GM12864 (cell line): ENCODE data around the gene SMAD5.
A peak's percentile ranks its signal among the peaks of the same experiment; 100 is the strongest.

Source experiments
- DNase-seq: peaks from one replicate; pipeline ENCODE4 v3.0.0-alpha.2; 2011; ENCODE audit warnings: low read depth
- H3K4me3 ChIP-seq: 2 replicates; pipeline ENCODE4 v1.5.1; 2011; ENCODE audit warnings: mild to moderate bottlenecking, low read depth, low read length, control low read depth
- CTCF ChIP-seq: IDR thresholded peaks from 2 replicates; pipeline ENCODE4 v1.5.1; 2011; ENCODE audit warnings: low read depth, mild to moderate bottlenecking, moderate library complexity, low read length, control low read depth, inconsistent platforms; ENCODE audit errors: missing control alignments

SMAD5 gene

DNA sequence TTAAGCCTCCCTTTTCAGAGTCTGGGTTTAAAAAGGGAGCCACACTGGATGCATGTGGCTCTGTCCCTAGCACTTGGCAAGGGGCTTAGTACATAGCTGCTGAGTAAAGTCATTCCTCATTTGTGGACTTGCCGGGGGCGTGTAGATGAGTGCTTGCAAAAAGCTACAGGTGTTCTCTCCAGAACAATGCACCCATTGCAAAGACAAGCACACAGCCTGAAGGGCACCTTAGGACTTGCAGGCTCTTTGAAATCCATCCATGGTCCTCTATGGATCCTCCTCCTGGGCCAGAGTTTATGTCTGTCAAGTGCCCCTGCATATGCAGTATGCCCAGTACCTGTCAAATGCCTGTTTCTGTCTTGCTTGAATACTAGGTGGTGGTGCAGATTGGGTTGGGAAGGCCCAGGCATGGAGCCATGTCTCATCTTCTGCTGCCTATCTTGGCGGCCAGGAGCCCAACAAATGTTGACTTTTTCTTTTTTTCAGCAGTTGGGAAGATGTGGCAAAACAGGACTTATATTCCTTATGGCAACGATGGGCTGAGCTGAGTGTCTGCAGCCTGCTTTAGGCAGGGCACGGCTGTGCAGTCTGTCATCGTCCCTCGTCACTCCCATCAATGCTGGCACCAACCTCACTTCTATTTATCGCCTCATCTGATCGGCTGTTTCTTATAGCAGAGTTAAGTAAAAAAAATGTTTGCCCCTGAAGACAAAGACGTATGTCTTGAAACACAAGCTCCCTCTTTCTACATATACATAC is 78.8 kb downstream of the SMAD5 start:
- H3K4me3 ChIP-seq: no peak overlapping the region
- DNase-seq: no peak
- no peak for TF ChIP-seq CTCF

DNA sequence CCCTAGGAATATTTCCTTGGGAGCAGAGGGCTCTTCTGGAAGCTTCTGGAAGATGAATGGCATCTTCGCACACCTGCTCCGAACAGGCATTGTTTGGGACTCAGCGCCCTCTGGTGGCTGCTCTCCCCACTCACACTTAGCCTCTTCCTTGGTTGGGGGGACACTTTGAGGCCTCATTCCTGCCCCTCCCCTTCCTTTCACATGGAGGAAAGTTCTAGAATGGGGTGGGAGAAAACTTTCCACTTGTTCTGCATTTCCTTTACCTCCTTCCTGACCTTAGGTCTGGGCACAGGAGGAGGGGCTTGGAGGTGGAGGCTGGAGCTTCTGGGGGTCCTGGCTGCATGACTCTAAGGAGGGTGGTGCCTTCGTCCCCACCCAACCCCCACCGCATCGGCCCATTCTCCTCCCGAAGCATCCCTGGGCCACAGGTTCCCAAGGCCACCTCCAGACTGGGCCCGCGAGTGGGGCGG is 79.6 kb downstream of the SMAD5 start:
- peak; percentile 18 for DNase-seq
- TF ChIP-seq CTCF: peak; percentile 97
- H3K4me3 ChIP-seq: no peak overlapping the region

- TF ChIP-seq CTCF: no peak
- no peak overlapping the region for H3K4me3 ChIP-seq
- no peak for DNase-seq
Observed at GRCh38 chr5:136213919-136214493, 81.4 kb downstream of the SMAD5 start.

DNA sequence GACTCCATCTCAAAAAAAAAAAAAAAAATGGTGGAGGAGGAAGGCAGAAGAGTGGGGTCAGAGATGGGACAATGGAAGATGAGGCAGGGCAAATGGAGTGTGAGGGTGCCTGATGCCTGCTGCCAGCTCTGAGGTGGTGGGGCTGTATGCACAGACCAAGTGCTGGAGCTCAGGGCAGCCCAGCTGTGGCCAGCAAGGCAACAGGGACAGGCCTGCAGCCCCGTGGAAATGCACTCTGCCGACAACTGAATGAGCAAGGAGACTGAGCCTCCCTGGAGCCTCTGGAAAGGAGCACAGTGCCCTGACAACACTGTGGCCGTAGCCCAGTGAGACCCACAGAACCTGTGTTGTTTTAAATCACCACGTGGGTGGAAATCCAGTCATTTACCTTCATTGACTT is 83.2 kb downstream of the SMAD5 start:
- DNase-seq: no peak
- H3K4me3 ChIP-seq: no peak overlapping the region
- TF ChIP-seq CTCF: no peak

DNA sequence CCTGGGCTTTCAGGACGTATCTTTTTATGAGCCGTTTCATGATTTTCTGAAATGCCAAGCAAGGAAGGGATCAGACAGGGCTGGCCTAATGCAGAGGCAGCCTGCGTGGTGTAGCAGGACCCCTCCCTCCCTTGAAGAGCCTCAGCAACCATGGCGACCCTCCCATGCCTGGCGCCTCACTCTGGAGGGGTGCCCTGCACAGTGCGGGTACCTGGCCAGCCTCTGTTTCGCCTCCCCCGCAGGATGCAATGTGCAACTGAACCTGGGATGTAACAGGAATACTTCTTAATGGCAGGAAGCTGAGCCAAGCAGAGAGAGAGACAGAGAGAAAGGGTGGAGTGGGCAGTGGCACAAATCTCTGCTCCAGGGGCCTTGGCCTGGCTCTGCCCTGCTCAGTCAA is 83.6 kb downstream of the SMAD5 start:
- no peak for TF ChIP-seq CTCF
- DNase-seq: no peak
- no peak overlapping the region for H3K4me3 ChIP-seq

DNA sequence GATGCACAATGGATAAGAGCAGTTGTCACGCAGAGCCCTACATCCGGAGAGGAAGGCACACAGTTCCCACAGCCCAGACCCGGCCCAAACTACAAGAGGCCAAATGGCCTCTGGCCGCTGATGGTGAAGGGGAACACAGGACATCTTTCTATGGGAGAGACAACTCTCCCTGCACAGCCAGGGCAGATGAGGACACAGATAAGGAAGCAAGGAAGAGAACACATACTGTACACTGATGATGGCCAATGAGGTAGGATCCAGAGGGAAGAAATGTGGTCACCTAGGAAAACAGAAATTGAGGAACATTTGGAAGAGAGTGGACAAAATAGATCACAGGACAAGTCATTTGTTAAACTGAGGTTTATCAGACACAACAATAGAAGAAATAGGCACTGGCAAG is 88.7 kb downstream of the SMAD5 start:
- H3K4me3 ChIP-seq: no peak overlapping the region
- DNase-seq: no peak
- TF ChIP-seq CTCF: no peak
